Small intestine (tissue), 7 donors: ENCODE data around the gene QRICH2. TPM values are rescaled to one million over a fixed set of nuclear protein-coding genes. Genes with fewer than 3 reads are reported as not detected.
"Not testable (repeated sequence)": the region's sequence is repeated elsewhere in the genome, so short reads cannot be mapped to it uniquely, and the experiment has no call there.

Experiments
- DNase-seq, 2 donors: peaks; one replicate each; pipeline versions ENCODE4 v3.0.0 to v3.0.0-alpha.2; 2013
- FAIRE-seq: peaks from 2 replicates; lab custom pipeline; 2012; peaks lifted over from hg19 to GRCh38; lab: Jason Lieb, UNC
- H3K27ac ChIP-seq, 3 donors: one replicate each; pipeline ENCODE4 v1.5.1; 2013; ENCODE audit warnings: low read length in 2 of 3, mild to moderate bottlenecking in 2 of 3, control low read depth in 1 of 3, inconsistent platforms in 1 of 3, low read depth in 1 of 3, moderate library complexity in 1 of 3
- H3K27me3 ChIP-seq, 3 donors: one replicate each; pipeline ENCODE4 v1.6.1; 2013; ENCODE audit warnings: low read length in 3 of 3, inconsistent platforms in 1 of 3; ENCODE audit not compliant: control insufficient read depth in 3 of 3, insufficient read depth in 3 of 3
- H3K36me3 ChIP-seq, 3 donors: one replicate each; pipeline ENCODE4 v1.6.1; 2013; ENCODE audit warnings: low read length in 3 of 3, inconsistent platforms in 1 of 3, low read depth in 1 of 3, mild to moderate bottlenecking in 1 of 3, moderate library complexity in 1 of 3; ENCODE audit not compliant: control insufficient read depth in 3 of 3, insufficient read depth in 2 of 3
- H3K4me1 ChIP-seq, 3 donors: one replicate each; pipeline ENCODE4 v1.6.1; 2013; ENCODE audit warnings: low read length in 2 of 3, inconsistent platforms in 1 of 3, low read depth in 1 of 3, mild to moderate bottlenecking in 1 of 3, moderate library complexity in 1 of 3; ENCODE audit not compliant: control insufficient read depth in 3 of 3, insufficient read depth in 2 of 3
- H3K4me3 ChIP-seq, 3 donors: one replicate each; pipeline ENCODE4 v1.5.1; 2013; ENCODE audit warnings: low read length in 3 of 3, control low read depth in 1 of 3, inconsistent platforms in 1 of 3, low read depth in 1 of 3, mild to moderate bottlenecking in 1 of 3, moderate library complexity in 1 of 3
- H3K9me3 ChIP-seq, 2 donors: one replicate each; pipeline ENCODE4 v1.6.1; 2013; ENCODE audit warnings: low read depth in 1 of 2, low read length in 1 of 2; ENCODE audit not compliant: control insufficient read depth in 2 of 2, insufficient read depth in 1 of 2
- WGBS, 3 donors: extraction: QIAGEN DNeasy Blood & Tissue Kit; methylation state at CpG; one replicate each; pipeline ENCODE4 v1.1.7; 2013; 5-methylcytosine and 5-hydroxymethylcytosine counted together
- polyA plus RNA-seq, 4 donors: library from polyadenylated mRNA; stranded (reverse) in 3 of 4; unstranded in 1 of 4; fragments of 200-250 nt in 3 of 4; fragments of 120-200 nt in 1 of 4; gene quantifications; one replicate each; pipeline versions ENCODE4 v1.2.1 to v1.2.3, GENCODE V29; 2013
- donor health status: healthy with polysubstance abuse.
- donor health status: control.
- donor health status: control.
- donor health status: Bipolar disorder and iron deficiency.
- donor health status: healthy.

QRICH2 gene
- polyA plus RNA-seq, 4 donors, result 2.4 to 3.0 (median 2.6) TPM

DNA sequence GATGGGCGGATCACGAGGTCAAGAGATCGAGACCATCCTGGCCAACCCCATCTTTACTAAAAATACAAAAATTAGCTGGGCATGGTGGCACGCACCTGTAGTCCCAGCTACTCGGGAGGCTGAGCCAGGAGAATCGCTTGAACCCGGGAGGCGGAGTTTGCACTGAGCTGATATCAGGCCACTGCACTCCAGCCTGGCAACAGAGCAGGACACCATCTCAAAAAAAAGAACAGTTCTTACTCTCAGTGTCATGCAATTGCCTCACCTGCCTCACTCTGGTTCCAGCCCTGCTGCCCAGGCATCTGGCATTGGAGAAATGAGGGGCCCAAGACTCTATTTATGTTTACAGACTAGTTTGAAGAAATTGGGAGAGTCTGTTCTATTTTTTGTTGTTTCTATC lies 63.4 kb downstream of the QRICH2 start:
- not testable (repeated sequence) for H3K27me3 ChIP-seq, DNase-seq, H3K27ac ChIP-seq, H3K9me3 ChIP-seq, FAIRE-seq, H3K36me3 ChIP-seq, H3K4me3 ChIP-seq
- H3K4me1 ChIP-seq, result peaks cover 2 to 32% (median 9%) of the 10 kb centered on the region in 3 donors
- 94 to 96% (median 95%) methylated on average over 8 of the region's 8 CpGs for WGBS, 3 donors

DNA sequence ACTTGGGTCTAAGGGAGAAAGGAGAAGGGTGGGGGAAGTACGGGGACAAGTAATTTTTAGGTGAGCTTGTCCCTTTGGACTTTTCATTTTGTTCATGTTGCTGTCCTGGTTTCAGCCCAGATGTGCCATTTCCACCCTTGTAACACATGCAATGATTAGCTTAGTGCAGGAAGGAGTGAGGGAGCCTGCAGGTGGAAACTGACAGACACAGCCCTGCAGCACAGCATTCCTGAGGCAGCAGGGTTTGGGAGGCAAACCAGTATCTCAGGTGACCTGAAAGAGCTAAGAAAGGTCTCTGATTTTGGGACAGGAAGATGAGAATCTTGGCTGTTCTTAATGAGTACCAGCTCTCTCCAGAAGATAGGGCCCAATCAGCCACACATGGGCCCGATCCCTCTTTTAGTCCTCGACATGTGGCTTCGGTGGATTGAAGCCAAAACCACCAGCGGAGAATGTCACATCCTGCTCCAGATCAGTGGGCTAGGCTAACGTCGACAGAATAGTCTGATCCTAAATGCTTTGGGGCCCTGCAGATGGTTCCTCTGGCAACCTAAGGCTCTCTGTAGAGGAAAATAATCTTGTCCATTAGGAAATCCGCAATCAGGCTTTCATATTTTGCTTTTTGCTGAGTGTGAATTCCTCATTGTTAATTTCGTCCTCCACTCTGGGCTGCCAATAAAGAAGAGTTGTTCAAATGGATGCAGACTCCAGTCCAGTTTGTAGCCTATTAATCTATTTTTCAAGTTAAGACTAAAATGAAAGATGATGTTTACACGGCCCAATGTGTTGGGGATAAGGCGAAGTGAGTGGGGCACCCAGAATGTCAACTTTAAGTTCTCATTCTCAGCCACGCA lies 64.0 kb downstream of the QRICH2 start:
- Histone ChIP-seq H3K4me3 (no peak overlapping the region), H3K27ac (no peak overlapping the region), H3K4me1 (peaks cover 2 to 31% (median 9%) of the 10 kb centered on the region in 3 donors), H3K9me3 (no peaks in the 10 kb centered on the region), H3K27me3 (peaks cover 0 to 2% (median 0%) of the 10 kb centered on the region in 3 donors), H3K36me3 (no peaks in the 10 kb centered on the region)
- DNase-seq, result no peak
- WGBS, 3 donors, result 75 to 90% (median 83%) methylated on average over 12 of the region's 12 CpGs
- FAIRE-seq, result no peak

DNA sequence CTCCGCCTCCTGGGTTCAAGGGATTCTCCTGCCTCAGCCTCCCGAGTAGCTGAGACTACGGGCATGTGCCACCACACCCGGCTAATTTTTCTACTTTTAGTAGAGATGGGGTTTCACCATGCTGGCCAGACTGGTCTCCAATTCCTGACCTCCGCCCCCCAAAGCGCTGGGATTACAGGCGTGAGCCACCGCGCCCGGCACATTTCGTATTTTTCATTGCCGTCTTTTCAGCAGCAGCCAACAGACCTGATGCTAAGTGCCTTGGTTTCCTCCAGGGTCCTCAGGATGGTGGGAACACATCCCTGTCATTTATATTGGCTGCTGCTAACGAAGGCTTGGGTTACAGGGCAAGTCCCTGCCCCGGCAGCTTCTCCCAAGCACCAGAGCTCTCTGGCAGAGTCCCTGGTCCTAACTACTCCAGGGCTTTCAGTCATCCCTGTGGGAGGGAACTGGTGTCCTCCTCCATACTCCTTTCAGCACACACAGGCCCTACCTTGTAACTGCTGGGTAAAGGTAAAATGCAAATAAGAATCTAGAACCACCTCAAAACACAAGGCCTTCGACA lies 66.3 kb downstream of the QRICH2 start:
- Histone ChIP-seq H3K9me3 (no peaks in the 10 kb centered on the region), H3K4me3 (peak overlapping the region in 1 of 3 donors; percentile 69), H3K27me3 (peaks cover 0 to 2% (median 0%) of the 10 kb centered on the region in 3 donors), H3K4me1 (peaks cover 2 to 37% (median 9%) of the 10 kb centered on the region in 3 donors), H3K36me3 (no peaks in the 10 kb centered on the region), H3K27ac (no peak overlapping the region)
- DNase-seq (no peak), FAIRE-seq (no peak)
- 78 to 89% (median 86%) methylated on average over 15 of the region's 15 CpGs for WGBS, 3 donors

- no peaks in the 10 kb centered on the region for H3K36me3 ChIP-seq
- H3K27me3 ChIP-seq, result peaks cover 0 to 2% (median 0%) of the 10 kb centered on the region in 3 donors
- 7 to 17% (median 12%) methylated on average over 12 of the region's 12 CpGs for WGBS, 3 donors
- peak overlapping the region; percentile 43 to 69 (median 47) for H3K4me3 ChIP-seq
- H3K27ac ChIP-seq, result peak overlapping the region; percentile 13 to 88 (median 86)
- peaks cover 2 to 31% (median 7%) of the 10 kb centered on the region in 3 donors for H3K4me1 ChIP-seq
- FAIRE-seq (no peak), DNase-seq (no peak)
- no peaks in the 10 kb centered on the region for H3K9me3 ChIP-seq
Observed at GRCh38 chr17:76241204-76241538, 66.9 kb downstream of the QRICH2 start.

- no peak for FAIRE-seq
- H3K9me3 ChIP-seq, result no peaks in the 10 kb centered on the region
Observed at GRCh38 chr17:76240461-76241203, 67.4 kb downstream of the QRICH2 start, which contains the start of gene RNF157. Gene RNF157 (minus strand): TSS chr17:76240493. CDS start chr17:76240240, 253 bp downstream.

DNA sequence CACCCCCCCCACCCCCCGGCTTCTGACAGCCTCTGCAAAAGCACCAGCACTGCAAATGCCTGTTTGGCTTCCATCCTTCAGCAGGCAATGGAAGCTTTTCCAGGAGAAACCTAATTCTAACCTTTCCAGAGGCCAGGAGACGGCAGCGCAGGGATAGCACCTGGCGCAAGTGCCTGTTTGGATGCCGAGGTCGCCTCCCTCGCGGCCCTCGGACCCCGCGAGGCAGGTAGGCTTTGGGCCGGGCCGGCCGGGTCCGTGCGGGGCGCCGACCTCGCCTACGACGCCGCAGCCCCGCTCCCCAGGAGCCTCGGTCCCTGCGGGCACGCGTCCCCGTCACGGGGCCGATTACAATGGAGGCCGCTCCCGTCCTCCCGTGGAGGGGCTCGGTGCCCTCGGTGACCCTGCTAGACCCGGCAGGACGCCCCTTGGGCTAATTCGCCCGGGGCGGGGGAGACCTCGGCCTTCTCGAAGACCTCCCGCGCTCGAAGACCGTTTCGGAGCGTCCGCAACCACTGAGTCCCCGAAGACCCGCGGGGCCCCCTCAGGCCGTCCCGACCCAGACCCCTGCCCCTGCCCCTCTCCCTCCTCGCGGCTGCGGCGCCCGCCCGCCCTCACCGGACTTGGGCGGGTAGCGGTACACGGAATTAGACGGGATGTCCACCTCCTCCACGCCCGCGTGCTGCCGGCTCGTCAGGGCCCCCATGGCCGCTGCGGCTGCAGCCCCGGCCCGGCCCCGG lies 68.4 kb downstream of the QRICH2 start:
- H3K27me3 ChIP-seq, result peaks cover 0 to 2% (median 0%) of the 10 kb centered on the region in 3 donors
- no peaks in the 10 kb centered on the region for H3K9me3 ChIP-seq
- WGBS, 3 donors, result 3 to 5% (median 4%) methylated on average over 58 to 75 of the region's 75 CpGs
- H3K36me3 ChIP-seq, result no peaks in the 10 kb centered on the region
- peak overlapping the region; percentile 44 to 69 (median 47) for H3K4me3 ChIP-seq
- H3K4me1 ChIP-seq, result peaks cover under 1 to 22% (median 2%) of the 10 kb centered on the region in 3 donors
- FAIRE-seq (no peak), DNase-seq (no peak)
- peak overlapping the region in 2 of 3 donors; percentile 72 to 97 for H3K27ac ChIP-seq

More at GRCh38 chr17:76240461-76241203, 67.4 kb downstream of the QRICH2 start, which contains the start of gene RNF157:
- Histone ChIP-seq H3K4me1 (peaks cover 2 to 26% (median 2%) of the 10 kb centered on the region in 3 donors), H3K36me3 (no peaks in the 10 kb centered on the region), H3K4me3 (peak within 1 kb of the TSS; percentile 44 to 69 (median 47)), H3K27ac (peak within 1 kb of the TSS; percentile 13 to 97 (median 86)), H3K27me3 (peaks cover 0 to 2% (median 0%) of the 10 kb centered on the region in 3 donors)
- WGBS, 3 donors, result 1% methylated on average over 40 to 102 of the region's 102 CpGs
- peak; percentile 70 to 77 for DNase-seq

- 36 to 56% (median 43%) methylated on average over 11 of the region's 11 CpGs for WGBS, 3 donors
- Histone ChIP-seq H3K27me3 (peaks cover 0 to 2% (median 0%) of the 10 kb centered on the region in 3 donors), H3K4me1 (peaks cover 0 to 22% (median 2%) of the 10 kb centered on the region in 3 donors), H3K9me3 (no peaks in the 10 kb centered on the region), H3K36me3 (no peaks in the 10 kb centered on the region), H3K27ac (peak overlapping the region in 2 of 3 donors; percentile 32 to 97), H3K4me3 (peak overlapping the region in 1 of 3 donors; percentile 69)
- DNase-seq (no peak), FAIRE-seq (no peak)
Observed at GRCh38 chr17:76238847-76239537, 69.1 kb downstream of the QRICH2 start.
